Memory B cell (primary cell): Measurements from ENCODE around the gene KERA.

Experiments used
- ATAC-seq: fragments of 150-1000 bp; cut with Tn5 transposase; 2 replicates; pipeline ENCODE4 v1.10.0; 2021; ENCODE audit warnings: low read depth, mild to moderate bottlenecking, moderate library complexity
- DNase-seq, 2 donors: peaks; one replicate each; pipeline ENCODE4 v3.0.0; 2022; ENCODE audit warnings: low spot score in 2 of 2
- H3K27ac Mint-ChIP-seq: one replicate; pipeline ENCODE4 v1.8.0; 2022; ENCODE audit warnings: mild to moderate bottlenecking, moderate library complexity, mixed read lengths
- H3K27me3 Mint-ChIP-seq: one replicate; pipeline ENCODE4 v1.8.0; 2022; ENCODE audit warnings: mixed read lengths
- H3K36me3 Mint-ChIP-seq: one replicate; pipeline ENCODE4 v1.8.0; 2022; ENCODE audit warnings: mild to moderate bottlenecking, mixed read lengths
- H3K4me1 Mint-ChIP-seq: one replicate; pipeline ENCODE4 v1.8.0; 2022; ENCODE audit warnings: mixed read lengths
- H3K4me3 Mint-ChIP-seq: one replicate; pipeline ENCODE4 v1.8.0; 2022; ENCODE audit warnings: mild to moderate bottlenecking, moderate library complexity, mixed read lengths
- H3K9me3 Mint-ChIP-seq: one replicate; pipeline ENCODE4 v1.8.0; 2022; ENCODE audit warnings: mixed read lengths

Gene KERA

DNA sequence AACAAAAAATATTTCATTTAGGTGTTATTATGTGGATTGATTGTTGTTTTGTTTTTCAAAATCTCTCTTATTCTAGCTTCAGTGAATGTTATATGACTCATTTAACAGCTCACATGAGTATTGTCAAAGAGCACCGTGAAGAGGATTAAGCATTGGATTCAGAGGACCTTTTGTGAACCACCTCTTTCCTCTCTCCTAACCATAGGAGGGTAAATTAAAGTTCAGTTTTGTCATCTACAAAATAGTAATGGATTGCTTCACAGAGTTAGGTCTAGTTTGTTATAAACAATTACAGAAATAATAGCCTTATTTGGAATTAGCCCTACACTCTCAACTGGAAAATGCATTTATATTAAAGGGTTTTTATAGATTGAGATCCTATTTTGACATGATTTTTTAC is 962 bp upstream of the KERA start:
- Mint-ChIP-seq H3K27ac (no peak overlapping the region), H3K4me3 (no peak overlapping the region), H3K36me3 (no peaks in the 10 kb centered on the region), H3K4me1 (no peaks in the 10 kb centered on the region), H3K9me3 (no peaks in the 10 kb centered on the region), H3K27me3 (no peaks in the 10 kb centered on the region)
- no peak for DNase-seq
- ATAC-seq, result no peak

DNA sequence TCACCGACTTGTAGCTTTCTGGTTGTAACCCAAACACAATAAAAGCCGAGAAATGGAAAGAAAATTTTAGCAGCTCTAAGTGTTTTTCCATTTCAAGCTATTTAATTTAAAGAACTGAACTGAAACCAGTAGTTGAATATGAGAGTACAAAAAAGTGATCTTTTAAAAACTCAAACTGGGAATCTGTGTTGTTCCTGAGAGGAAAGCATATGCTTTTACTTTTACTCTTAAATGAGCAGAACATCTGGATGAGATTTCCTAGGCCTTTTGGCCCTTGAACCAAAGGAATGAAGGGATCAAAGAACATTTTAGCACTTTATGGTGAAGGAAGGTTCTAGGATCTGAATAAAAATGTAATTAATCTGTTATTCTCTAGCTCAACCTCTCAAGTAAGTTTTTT is 1.3 kb downstream of the KERA start:
- Mint-ChIP-seq H3K4me1 (no peaks in the 10 kb centered on the region), H3K4me3 (no peak overlapping the region), H3K27ac (no peak overlapping the region), H3K9me3 (no peaks in the 10 kb centered on the region), H3K27me3 (peaks cover 2% of the 10 kb centered on the region), H3K36me3 (no peaks in the 10 kb centered on the region)
- ATAC-seq, result no peak
- DNase-seq, result no peak

DNA sequence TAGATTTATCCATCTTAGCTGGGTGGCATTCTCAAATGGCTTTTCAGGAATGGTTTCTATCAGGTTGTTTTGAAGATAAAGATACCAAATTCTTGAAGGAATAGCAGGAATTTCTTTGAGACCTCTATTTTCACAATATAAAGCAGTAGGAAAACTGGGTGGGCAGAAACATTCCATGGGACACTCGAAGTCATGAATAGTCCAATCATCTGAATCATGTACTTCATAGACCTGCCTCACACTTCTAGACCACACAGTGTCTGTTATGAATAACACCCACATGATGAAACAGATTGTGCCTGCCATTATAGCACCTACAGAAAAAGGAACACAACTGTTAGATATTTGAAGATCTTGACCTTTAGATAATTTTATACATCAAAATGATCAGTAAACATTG is 1.8 kb downstream of the KERA start:
- ATAC-seq (no peak), DNase-seq (no peak)
- Mint-ChIP-seq H3K27me3 (peaks cover 4% of the 10 kb centered on the region), H3K4me1 (no peaks in the 10 kb centered on the region), H3K27ac (no peak overlapping the region), H3K9me3 (no peaks in the 10 kb centered on the region), H3K4me3 (no peak overlapping the region), H3K36me3 (no peaks in the 10 kb centered on the region)

DNA sequence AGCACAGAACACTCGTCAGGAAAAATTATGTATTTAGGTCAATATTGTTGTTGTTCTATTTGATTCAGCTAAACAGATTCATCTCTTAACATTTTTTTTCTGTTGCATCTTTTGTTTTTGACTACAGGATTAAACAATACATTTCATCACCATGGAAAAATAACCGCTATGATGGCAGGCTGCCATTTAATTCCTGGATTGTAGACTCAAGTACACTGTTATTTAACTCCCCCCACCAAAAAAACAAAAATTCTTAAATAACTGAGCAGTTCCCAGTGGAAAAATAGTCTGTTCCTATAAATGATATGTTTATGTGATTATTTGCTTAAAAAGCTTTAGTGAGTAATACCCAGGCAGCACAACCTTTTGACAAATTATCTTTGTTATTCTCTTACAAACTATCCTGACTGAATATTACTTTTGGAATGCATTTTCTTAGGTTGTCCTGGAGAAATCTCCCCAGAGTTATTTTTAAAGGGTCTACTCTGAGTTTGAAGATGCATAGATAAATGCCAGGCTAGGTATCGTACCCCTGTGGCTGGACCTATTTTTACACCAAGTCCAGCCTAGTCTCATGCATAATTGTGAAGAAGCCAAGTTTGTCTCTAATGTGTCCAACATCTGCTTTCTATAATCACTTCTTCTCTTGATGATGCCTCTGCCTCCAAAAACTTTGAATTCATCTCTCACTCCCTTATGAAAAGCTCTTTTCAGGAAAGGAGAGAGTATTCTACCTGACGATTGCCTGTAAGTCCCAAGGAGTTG is 3.7 kb downstream of the KERA start:
- H3K36me3 Mint-ChIP-seq, result no peaks in the 10 kb centered on the region
- H3K27me3 Mint-ChIP-seq, result peaks cover 4% of the 10 kb centered on the region
- no peak for ATAC-seq
- H3K27ac Mint-ChIP-seq, result no peak overlapping the region
- H3K4me3 Mint-ChIP-seq, result no peak overlapping the region
- no peaks in the 10 kb centered on the region for H3K4me1 Mint-ChIP-seq
- no peaks in the 10 kb centered on the region for H3K9me3 Mint-ChIP-seq
- DNase-seq, result no peak

DNA sequence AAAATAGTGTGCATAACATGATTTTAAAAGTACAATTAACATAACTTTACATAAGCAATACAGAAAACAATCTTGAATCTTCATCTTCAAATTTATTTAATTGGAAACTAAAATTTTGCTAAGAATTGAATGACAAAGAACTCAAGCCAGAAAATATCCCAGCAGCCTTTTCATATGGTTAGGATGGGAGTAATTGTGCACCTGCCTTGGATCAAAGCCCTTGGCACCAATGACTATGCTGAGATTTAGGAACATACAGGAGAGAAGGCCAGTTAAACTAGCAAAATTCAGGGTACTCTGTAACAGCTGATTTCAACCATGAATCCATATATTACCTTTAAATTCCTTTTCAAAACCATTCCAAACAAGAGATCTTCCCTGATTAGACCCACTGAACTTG is 5.8 kb downstream of the KERA start:
- Mint-ChIP-seq H3K4me3 (no peak overlapping the region), H3K27me3 (peaks cover 4% of the 10 kb centered on the region), H3K4me1 (no peaks in the 10 kb centered on the region), H3K9me3 (no peaks in the 10 kb centered on the region), H3K27ac (no peak overlapping the region), H3K36me3 (no peaks in the 10 kb centered on the region)
- ATAC-seq (no peak), DNase-seq (no peak)

DNA sequence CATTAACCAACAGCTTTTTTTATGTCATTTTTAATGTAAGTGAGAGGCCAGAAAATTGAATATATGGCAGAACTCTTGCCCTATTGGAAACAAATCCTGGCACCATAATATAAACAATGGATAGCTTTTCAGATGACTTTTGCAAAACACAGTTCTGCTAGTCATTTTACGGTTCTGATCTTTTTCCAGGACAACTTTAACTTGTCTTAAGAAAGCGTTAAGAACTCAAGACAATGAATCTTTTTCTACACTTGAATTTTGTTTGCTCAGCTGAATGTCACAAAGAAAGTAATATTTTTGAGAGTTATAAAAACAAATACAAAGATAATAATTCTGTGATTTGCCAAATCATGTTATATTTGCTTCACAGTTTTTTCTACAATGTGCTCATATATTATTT is 13.2 kb downstream of the KERA start:
- Mint-ChIP-seq H3K9me3 (no peaks in the 10 kb centered on the region), H3K27ac (no peak overlapping the region), H3K27me3 (peaks cover 1% of the 10 kb centered on the region), H3K36me3 (no peaks in the 10 kb centered on the region), H3K4me3 (no peak overlapping the region), H3K4me1 (no peaks in the 10 kb centered on the region)
- ATAC-seq (no peak), DNase-seq (no peak)

DNA sequence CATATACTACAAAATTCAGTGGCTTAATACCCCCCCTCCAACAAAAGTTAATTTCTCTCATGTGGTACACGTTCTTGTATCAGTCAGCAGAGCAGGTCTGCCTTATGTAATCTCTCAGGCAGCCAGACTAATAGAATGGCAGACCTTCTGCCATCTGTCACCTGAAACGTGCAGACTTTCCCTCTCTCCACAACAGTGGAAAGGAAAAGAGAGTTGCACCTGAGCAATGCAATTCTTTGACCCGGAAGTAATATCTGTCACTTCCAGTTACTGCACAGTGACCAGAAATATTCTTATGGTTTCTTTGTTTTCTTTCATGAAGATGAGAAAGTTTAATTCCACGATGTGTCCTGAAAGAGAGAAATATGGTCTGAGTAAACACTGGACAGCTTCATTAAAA is 14.4 kb downstream of the KERA start:
- no peak overlapping the region for H3K4me3 Mint-ChIP-seq
- peaks cover 1% of the 10 kb centered on the region for H3K27me3 Mint-ChIP-seq
- H3K36me3 Mint-ChIP-seq, result no peaks in the 10 kb centered on the region
- ATAC-seq, result no peak
- no peak overlapping the region for H3K27ac Mint-ChIP-seq
- DNase-seq, result no peak
- H3K4me1 Mint-ChIP-seq, result no peaks in the 10 kb centered on the region
- no peaks in the 10 kb centered on the region for H3K9me3 Mint-ChIP-seq

DNA sequence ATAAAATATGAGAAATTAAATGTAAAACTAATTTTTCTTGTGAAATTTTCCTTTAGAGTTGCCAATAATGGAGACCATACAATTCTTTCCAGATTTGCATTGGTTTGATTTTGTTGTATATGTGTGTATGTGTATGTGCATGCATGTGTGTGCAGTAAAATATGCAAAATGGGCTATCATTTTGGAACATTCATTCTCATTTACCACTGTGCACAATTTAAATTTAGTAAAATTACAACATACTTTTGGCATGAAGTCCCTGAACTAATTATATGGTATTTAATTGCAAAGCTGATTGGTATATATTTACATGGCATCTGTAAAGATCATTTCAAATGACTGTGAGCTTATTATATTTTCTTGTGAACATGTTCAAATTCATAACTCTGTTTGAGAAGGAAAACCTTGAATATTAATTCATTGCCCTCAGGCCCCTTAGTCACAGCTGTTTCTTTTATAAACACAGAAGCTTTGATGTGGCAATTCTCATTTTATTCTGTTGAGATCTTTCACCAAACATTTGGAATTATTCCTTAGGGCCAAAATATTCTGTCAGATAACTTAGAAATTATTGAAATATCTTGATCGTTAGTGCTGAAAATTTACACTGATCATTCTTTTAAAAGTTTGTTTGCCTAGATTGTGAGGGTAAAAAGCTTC is 17.6 kb downstream of the KERA start:
- Mint-ChIP-seq H3K4me1 (no peaks in the 10 kb centered on the region), H3K4me3 (no peak overlapping the region), H3K9me3 (no peaks in the 10 kb centered on the region), H3K36me3 (no peaks in the 10 kb centered on the region), H3K27ac (no peak overlapping the region), H3K27me3 (peaks cover 3% of the 10 kb centered on the region)
- ATAC-seq (no peak), DNase-seq (no peak)

DNA sequence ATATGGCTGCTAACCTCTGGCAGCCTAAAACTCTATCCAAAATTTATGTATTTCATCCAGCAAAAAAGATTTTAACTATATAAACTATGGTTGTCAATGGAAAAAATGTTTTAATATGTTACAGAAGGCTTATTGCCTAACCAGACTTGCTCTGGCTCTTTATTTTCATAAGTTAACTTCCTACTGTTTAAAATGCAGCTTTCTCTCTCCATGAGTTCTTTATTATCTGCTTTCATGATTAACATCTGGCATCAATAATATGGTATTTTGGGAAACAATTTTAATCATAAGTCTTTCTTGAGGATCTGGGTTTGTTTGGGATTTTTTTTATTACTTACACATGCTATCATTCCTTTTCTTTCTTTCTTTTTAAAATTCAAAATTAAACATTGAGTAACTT is 20.5 kb downstream of the KERA start:
- no peak for ATAC-seq
- Mint-ChIP-seq H3K4me1 (no peaks in the 10 kb centered on the region), H3K36me3 (no peaks in the 10 kb centered on the region), H3K4me3 (no peak overlapping the region), H3K27ac (no peak overlapping the region), H3K27me3 (peaks cover 3% of the 10 kb centered on the region), H3K9me3 (no peaks in the 10 kb centered on the region)
- no peak for DNase-seq

DNA sequence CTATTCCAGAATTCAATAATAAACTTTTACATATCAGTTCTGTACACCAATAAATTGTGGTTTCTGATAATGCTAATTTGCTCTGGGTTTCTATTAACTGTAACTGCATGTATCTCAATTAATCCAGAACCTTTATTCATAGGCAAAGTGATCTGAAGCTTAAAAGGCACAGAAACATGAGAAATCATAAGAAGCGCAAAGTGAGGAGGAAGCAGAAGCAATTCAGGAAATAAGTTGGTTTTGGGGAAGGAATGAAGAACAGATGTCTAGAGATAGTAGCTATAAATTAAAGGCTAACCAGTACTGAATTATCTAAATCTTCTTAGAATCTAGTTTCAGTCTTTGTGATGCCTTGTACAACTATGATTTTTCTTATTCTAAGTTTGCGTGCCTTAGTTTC is 24.6 kb downstream of the KERA start:
- no peak overlapping the region for H3K4me3 Mint-ChIP-seq

DNA sequence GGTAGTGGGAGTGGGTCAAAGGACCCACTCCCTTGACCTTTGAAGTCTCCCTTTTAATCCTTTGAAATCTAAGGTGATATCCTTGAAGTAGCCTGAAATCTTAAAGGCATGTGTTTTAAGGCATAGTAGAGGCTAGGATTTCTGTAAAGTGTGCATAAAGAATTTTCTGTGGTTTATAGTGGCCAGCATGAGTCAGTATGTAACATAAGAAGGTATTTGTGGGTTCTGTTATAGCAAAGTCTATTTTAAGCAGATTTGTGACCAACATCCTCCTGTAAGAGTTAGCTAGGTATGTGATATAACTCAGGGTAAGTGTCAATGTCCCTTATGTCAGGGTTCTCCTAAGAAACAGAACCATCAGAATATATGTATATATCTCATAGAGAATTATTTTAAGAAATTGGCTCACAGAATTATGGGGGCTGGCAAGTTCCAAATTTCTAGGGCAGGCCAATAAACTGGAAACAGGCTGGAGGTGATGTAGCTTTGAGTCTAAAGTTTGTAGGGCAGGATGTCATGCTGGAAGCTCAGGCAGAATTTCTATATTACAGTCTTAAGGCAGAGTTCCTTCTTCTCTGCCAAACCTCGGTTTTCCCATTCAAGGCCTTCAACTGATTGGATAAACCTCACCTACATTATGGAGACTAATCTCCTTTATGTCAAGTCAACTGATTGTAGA is 34.4 kb downstream of the KERA start:
- Mint-ChIP-seq H3K4me1 (no peaks in the 10 kb centered on the region), H3K9me3 (no peaks in the 10 kb centered on the region), H3K27me3 (peaks cover 3% of the 10 kb centered on the region), H3K27ac (no peak overlapping the region), H3K36me3 (no peaks in the 10 kb centered on the region), H3K4me3 (no peak overlapping the region)
- DNase-seq (no peak), ATAC-seq (no peak)

More for the DNA sequence above, 24.6 kb downstream of the KERA start:
- no peaks in the 10 kb centered on the region for H3K9me3 Mint-ChIP-seq
- peaks cover 4% of the 10 kb centered on the region for H3K27me3 Mint-ChIP-seq
- no peaks in the 10 kb centered on the region for H3K36me3 Mint-ChIP-seq
- DNase-seq, result no peak
- no peak overlapping the region for H3K27ac Mint-ChIP-seq
- H3K4me1 Mint-ChIP-seq, result no peaks in the 10 kb centered on the region
- ATAC-seq, result no peak

DNA sequence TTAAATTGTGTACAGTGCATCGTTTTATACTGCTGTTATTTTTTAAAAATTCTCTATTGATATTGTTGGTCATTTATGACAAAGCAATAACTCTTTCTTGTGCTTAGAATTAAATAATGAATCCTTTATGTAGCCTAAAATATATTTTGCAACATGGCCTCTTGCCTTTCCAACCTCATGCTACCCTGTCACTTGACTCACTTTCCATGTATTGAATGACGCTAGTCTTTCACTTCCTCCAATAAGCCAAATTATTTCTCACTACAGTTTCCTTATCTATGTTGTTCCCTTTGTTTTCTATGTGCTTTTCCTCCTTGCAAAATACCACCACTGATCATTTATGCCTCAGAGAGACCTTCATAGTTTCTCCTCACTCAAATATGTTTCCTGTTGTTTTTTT is 36.7 kb downstream of the KERA start:
- DNase-seq, result no peak
- no peaks in the 10 kb centered on the region for H3K9me3 Mint-ChIP-seq
- H3K4me3 Mint-ChIP-seq, result no peak overlapping the region
- H3K36me3 Mint-ChIP-seq, result no peaks in the 10 kb centered on the region
- ATAC-seq, result no peak
- peaks cover 3% of the 10 kb centered on the region for H3K27me3 Mint-ChIP-seq
- H3K4me1 Mint-ChIP-seq, result no peaks in the 10 kb centered on the region
- H3K27ac Mint-ChIP-seq, result no peak overlapping the region

DNA sequence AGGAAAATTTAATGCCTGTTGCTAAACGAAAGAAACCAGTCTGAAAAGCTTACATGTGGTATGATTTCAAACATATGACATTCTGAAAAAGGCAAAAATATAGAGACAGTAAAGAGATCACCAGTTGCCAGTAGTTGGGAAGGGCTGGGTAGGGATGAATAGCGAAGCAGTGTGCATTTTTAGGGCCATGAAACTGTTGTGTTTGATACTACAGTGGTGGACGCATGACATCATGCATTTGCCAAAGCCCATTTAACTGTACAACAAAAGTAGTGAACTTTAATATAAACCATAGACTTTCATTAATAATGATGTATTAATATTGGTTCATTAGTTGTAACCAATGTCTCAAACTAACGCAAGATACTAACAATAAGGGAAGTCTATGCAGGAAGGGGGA is 38.4 kb downstream of the KERA start:
- H3K36me3 Mint-ChIP-seq, result no peaks in the 10 kb centered on the region
- H3K27me3 Mint-ChIP-seq, result peaks cover 5% of the 10 kb centered on the region
- H3K9me3 Mint-ChIP-seq, result peaks cover 3% of the 10 kb centered on the region
- ATAC-seq, result no peak
- H3K4me3 Mint-ChIP-seq, result no peak overlapping the region
- no peaks in the 10 kb centered on the region for H3K4me1 Mint-ChIP-seq
- DNase-seq, result no peak
- H3K27ac Mint-ChIP-seq, result no peak overlapping the region

DNA sequence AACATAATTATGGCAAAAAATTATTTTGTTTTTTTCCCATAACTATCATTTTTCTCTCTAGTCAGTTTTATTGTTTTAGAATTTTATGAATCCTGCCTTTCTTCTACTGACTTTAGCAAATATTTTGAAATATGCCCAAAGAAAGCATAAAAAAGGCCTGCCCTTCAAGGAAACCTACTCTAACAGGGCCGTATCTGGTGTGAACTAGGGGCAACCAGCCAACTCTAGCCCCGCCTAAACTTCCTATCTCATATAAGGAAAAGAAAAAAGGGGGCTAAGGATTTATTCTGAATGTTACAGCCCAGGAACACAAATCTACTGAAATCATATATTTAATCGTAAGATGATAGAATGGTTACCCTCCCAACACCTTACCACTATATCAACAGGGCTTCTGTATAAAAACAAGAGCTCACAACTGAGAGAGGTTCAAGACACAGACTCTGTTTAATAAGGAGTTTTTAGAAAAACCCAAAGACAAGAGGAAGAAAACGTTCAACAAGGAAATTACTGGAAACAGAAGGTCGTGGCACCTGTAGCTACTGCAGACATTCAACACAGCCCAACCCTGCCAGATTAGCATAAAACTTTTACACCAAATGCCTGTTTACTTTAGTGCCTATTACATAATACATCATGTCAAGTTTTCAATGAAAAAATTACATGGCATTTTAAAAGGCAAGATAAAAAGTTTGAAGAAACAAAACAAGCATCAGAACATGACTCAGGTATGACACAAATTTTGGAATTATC is 40.1 kb downstream of the KERA start:
- Mint-ChIP-seq H3K27ac (no peak overlapping the region), H3K9me3 (peaks cover 3% of the 10 kb centered on the region), H3K36me3 (no peaks in the 10 kb centered on the region), H3K27me3 (peaks cover 4% of the 10 kb centered on the region), H3K4me1 (no peaks in the 10 kb centered on the region), H3K4me3 (no peak overlapping the region)
- ATAC-seq (no peak), DNase-seq (no peak)
